GM19328 (cell line): ENCODE measurements around the gene HSD17B7.
"Not testable (repeated sequence)": the region's sequence is repeated elsewhere in the genome, so short reads cannot be mapped to it uniquely, and the experiment has no call there.

ENCODE experiments used
- ATAC-seq: cut with Tn5 transposase; IDR thresholded peaks from one replicate; pipeline ENCODE4 v1.9.1; 2021; ENCODE audit warnings: mild to moderate bottlenecking, moderate library complexity; ENCODE audit not compliant: unreplicated experiment

The HSD17B7 gene

DNA sequence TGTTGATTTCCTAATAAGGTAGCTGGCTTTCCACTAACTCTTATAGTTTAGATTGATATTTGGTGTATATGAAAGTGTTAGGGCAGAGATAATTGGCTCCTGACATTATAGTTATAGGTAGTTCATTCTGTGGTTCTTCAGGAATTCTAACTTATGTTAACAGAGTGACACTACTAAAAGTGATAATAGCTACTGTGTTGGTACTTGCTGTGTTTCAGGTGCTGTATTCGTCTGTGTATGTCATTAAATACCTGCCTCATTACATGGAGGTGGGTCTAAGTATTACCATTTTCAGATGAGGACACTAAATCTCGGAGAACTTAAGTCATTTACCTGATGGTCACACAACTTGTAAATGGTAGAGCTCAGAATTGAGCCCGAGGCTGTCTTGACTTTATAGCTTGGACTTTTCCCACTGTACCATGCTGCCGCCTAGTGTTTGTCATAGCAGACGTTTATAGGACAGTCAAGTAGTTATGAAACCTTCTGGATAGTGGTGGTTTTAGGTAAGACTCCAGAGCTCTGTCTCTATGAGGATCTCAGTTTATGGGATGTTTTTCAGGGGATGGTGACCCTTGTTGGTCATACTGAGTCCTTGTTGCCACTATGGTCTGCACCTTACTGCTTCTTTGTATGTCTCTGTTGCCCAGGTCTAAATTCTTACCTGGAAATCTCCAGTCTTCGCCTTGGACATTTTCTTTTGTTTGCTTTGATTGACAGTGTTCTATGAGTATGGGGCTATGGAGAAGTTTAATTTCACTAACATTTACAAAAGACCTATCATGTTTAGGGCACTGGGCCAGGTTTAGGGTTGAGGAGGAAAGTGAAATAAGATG, 9.7 kb downstream of the HSD17B7 start:
- ATAC-seq, result not testable (repeated sequence)

GRCh38 chr1:162807503-162807902, 17.0 kb downstream of the HSD17B7 start:
- not testable (repeated sequence) for ATAC-seq

- ATAC-seq, result not testable (repeated sequence)
These were observed 21.9 kb downstream of the HSD17B7 start for GRCh38 chr1:162812357-162812756.

DNA sequence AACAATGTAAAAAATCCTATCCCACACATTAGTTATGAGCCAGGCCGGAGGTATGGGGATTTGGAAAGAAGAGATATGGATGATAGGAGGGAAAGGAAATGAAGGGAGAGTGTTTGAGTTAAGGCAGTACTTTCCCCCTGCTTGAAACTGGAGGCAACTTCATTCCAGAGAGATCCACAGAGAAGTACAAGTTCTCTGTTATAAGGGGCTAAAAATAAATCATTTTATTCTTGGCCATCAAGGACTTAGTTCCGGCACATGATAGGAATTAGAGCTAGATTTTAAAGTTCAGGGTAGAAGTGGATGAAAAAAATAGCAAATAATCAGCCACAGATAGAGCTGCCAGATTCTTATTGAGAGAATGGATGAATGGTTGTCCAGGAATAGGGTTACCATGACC, 27.6 kb downstream of the HSD17B7 start:
- ATAC-seq, result not testable (repeated sequence)

DNA sequence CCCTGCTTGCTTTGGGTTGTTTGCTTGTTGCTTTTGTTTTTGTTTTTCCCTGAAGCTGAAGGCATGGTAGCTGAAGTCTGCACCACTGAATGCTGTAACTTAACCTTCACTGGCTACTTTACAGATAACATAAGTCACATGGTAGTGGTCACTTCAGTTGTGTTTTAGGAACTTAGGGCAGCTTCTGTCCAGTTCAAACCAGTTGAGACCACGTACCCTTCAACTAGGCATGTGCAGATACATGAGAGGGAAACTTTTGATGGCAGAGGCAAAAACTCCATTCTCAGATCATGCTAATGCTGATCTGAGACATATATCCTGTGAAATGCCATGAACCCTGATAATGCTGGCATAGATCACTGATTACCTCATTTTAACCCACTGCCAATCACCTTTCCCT, 28.2 kb downstream of the HSD17B7 start:
- ATAC-seq, result not testable (repeated sequence)

- no peak for ATAC-seq
These were observed 32.1 kb downstream of the HSD17B7 start for GRCh38 chr1:162822391-162823200.

DNA sequence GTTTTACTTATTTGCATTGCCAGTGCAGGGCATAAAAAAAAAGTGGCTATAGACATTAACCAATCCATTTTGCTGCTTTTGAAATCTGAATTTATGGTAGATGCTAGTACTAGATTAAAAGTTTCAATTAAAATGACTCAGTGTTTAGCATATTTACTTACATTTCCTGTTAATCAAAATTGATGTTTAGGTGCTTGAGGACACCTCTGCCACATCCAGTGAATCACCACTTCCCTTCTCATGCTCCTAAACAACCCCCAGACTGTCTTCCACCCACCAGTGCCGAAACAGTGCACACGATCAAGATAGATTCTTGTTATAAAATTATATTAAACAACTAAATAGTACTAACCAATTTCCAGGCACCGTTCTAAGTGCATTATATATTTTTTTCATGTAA, 32.7 kb downstream of the HSD17B7 start:
- no peak for ATAC-seq

DNA sequence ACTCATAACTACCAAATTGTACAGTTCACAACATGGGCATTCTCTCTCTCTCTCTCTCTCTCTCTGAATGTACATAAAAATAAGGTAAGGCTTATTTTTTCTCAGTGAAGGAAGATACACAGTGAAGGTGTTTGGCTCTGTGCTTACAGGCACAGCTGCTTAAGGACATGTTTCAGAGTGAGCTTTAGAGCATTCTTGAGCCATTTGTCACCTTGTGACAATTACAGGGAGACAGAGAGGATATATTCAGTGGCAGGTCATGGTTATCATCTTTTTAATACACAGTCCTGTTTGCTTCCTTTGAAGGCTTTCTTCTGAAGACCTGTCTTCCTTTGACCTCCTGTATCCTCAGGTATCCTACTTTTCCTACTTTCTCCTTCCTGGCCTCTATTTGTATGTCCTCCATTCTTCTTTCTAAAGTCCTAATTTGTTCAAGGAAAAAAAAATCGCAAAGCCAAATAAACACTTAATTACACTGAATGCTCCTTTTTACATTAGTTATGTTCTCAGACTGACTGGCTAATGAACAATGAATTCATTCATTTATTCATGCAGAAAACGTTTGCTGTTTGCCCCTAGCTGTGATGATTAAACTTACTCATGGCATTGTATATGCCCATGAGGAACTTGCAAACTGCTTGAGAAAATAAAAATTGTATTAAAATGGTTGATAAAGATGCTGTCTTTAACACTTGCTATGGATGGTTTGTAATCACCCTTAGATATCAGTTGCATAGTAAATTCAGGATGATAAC, 33.4 kb downstream of the HSD17B7 start:
- ATAC-seq, result no peak

DNA sequence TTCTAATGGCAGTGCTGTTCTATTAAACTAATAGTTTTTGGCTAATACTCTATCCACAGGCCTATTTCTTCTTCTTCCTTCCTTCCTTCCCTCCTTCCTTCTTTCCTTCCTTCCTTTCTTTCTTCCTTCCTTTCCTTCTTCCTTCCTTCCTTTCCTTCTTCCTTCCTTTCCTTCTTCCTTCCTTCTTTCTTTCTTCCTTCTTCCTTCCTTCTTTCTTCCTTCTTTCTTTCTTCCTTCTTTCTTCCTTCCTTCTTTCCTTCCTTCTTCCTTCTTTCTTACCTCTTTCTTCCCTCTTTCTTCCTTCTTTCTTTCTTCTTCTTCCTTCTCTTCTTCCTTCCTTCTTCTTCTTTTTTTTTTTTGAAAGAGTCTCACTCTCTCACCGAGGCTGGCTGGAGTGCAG, 38.8 kb downstream of the HSD17B7 start:
- ATAC-seq, result no peak

GRCh38 chr1:162832470-162832869, 42.0 kb downstream of the HSD17B7 start:
- no peak for ATAC-seq

- peak; percentile 94 for ATAC-seq
These were observed 44.8 kb downstream of the HSD17B7 start for GRCh38 chr1:162835157-162835899.

DNA sequence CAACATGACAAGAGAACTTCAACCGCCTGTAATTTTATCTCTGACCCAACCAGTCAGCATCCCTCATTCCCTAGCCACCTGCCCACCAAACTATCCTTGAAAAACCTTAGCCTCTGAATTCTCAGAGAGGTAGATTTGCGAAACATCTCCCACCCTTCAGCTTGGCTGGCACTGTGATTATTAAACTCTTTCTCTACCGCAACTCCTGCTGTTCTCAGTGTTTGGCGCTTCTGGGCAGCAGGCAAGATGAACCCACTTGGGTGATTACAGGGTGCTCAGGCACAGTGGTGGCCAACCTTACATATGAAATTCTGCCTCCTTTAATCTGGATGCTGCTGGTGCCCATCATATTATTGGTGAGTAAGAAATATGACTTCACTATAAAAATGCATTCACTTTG, 48.4 kb downstream of the HSD17B7 start:
- ATAC-seq, result no peak

GRCh38 chr1:162840250-162840839, 49.8 kb downstream of the HSD17B7 start:
- no peak for ATAC-seq

GRCh38 chr1:162844153-162844552, 53.7 kb downstream of the HSD17B7 start:
- ATAC-seq, result no peak

GRCh38 chr1:162846256-162847212, 56.0 kb downstream of the HSD17B7 start:
- ATAC-seq, result no peak

GRCh38 chr1:162847839-162848453, 57.4 kb downstream of the HSD17B7 start:
- no peak for ATAC-seq

DNA sequence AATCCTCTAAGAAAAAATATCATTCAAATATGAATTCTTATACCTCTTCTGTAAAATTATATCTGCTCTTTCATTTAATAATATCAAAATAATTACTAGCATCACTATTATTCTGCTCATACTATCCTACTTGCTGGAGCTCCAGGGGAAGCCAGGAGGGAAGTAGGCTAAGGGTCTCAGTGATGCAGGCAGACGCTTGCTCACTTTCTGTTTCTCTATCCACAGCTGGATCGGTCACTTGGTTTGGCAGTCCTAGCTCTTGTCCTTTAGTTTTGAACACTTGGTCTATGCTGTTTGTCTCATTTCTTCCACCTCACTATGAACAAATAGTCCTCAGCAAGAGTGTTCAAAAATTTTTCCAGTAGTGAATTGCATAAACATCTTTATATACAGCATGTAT, 59.2 kb downstream of the HSD17B7 start:
- ATAC-seq, result no peak

DNA sequence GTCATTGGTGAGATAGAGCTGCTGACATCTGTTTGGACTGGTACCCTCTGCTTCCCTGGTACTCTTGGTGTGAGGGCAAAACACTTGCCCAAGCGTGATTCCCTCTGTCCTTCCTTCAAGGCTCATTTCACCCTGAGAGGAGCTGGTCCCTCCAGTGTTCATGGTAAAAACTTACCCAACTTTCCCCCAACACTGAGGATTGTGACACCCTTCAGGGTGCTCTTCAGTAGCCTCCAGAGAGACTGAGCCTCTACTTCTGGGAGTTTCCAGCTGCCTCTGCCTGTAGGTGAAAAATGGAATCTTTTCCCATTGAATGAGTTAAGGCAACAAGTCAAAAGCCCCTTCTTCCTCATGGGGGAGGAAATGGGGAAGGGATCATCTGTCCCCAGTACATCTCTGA, 60.8 kb downstream of the HSD17B7 start:
- no peak for ATAC-seq
